ENCODE results near the gene TOP1. TPM values are rescaled to one million over a fixed set of nuclear protein-coding genes. Genes with fewer than 3 reads are reported as not detected.
A peak's percentile ranks its signal among the peaks of the same experiment; 100 is the strongest.

The TOP1 gene
- total and polyA plus RNA-seq, 9 of the 15 experiments (the other 6 are each of a cell fraction or from before 2014, with no cell fraction given): 26.4 to 127 (median 39.6) TPM

DNA sequence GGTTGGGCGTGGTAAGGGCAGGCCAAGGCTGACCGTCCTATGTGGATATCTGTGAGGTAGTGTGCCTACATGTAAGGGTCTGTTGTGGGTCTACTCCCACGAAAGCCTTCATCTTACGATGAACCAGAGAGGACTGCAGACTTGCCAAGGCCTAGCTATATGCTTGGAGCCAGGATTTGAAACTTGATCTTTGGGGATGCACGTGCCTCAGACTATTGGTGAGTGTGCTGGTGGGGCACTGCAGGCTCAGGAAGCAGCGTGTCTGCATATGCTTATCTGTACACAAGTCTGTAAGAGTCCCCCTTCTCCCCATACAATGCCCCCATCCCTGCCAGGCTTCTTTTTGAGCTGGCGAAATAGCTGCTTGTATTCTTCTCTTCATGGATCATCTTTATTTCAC is 126.6 kb downstream of the TOP1 start:
- ChIA-PET CTCF (ENCODE audit: low intra/inter-chr PET ratio) (no interaction called here), POLR2A (interaction anchor here (0.8 to 0.9 kb wide), 2 partner anchors 14 to 65 kb away, joined by 3 to 4 read pairs; no protein-coding TSS in a partner anchor)
- Histone ChIP-seq H3K4me2 (ENCODE audit: insufficient read depth, low read length) (no peak overlapping the region), H3K9me1 (ENCODE audit: control insufficient read depth, insufficient read depth, low read length) (peaks cover 13% of the 10 kb centered on the region), H3K4me1 (replicated peaks in 1 of 2; ENCODE audit: control insufficient read depth in 2 of 2, insufficient read depth in 2 of 2, low read length in 2 of 2) (peaks cover 4 to 23% of the 10 kb centered on the region in 2 experiments; a peak in 4 of 5 replicates), H3K4me3 (no peak overlapping the region), H3K9ac (ENCODE audit: insufficient read depth in 1 of 2, low read depth in 2 of 2, low read length in 2 of 2) (no peak overlapping the region), H3K27me3 (ENCODE audit: control insufficient read depth in 2 of 2, insufficient read depth in 2 of 2, low read length in 2 of 2) (no peaks in the 10 kb centered on the region), H3K36me3 (ENCODE audit: control insufficient read depth, insufficient read depth, low read length) (peaks cover 8% of the 10 kb centered on the region; the same call in 2 of the 3 replicates), H3K79me2 (ENCODE audit: control insufficient read depth, insufficient read depth, low read length) (peaks cover 35% of the 10 kb centered on the region), H4K20me1 (replicated peaks; ENCODE audit: control insufficient read depth, insufficient read depth, low read length) (peaks cover 75% of the 10 kb centered on the region), H3K27ac (ENCODE audit: extremely low read depth, low read depth, low read length) (no peak overlapping the region), H2AFZ (ENCODE audit: low read depth, low read length) (no peak overlapping the region), H3K9me3 (replicated peaks; ENCODE audit: control insufficient read depth, insufficient read depth, low read depth, low read length) (no peaks in the 10 kb centered on the region)
- intact Hi-C loops (cut with micrococcal nuclease) (no loop called here), in situ Hi-C loops (cut with MboI) (no loop called here)
- BruUV-seq (replicated peaks): no TSS peak
- no peak for FAIRE-seq
- no peak for ATAC-seq
- WGBS (ENCODE audit: insufficient coverage, low coverage, missing lambda C conversion rate): 84% methylated on average over 7 of the region's 7 CpGs
- no peak for TF ChIP-seq NCOA6 (IDR thresholded peaks at IDR 0.05)
- TF ChIP-seq, protein P1, sequence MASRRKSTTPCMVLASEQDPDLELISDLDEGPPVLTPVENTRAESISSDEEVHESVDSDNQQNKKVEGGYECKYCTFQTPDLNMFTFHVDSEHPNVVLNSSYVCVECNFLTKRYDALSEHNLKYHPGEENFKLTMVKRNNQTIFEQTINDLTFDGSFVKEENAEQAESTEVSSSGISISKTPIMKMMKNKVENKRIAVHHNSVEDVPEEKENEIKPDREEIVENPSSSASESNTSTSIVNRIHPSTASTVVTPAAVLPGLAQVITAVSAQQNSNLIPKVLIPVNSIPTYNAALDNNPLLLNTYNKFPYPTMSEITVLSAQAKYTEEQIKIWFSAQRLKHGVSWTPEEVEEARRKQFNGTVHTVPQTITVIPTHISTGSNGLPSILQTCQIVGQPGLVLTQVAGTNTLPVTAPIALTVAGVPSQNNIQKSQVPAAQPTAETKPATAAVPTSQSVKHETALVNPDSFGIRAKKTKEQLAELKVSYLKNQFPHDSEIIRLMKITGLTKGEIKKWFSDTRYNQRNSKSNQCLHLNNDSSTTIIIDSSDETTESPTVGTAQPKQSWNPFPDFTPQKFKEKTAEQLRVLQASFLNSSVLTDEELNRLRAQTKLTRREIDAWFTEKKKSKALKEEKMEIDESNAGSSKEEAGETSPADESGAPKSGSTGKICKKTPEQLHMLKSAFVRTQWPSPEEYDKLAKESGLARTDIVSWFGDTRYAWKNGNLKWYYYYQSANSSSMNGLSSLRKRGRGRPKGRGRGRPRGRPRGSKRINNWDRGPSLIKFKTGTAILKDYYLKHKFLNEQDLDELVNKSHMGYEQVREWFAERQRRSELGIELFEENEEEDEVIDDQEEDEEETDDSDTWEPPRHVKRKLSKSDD (conservative IDR thresholded peaks at IDR 0.05; ENCODE audit: low read length): no peak
- no peak for TF ChIP-seq RAD51 (IDR thresholded peaks at IDR 0.05; ENCODE audit: borderline replicate concordance, low read depth)
- TF ChIP-seq SMAD4 (CRISPR knock-in tag; conservative IDR thresholded peaks at IDR 0.05): no peak
- TF ChIP-seq C11orf30 (IDR thresholded peaks at IDR 0.05; ENCODE audit: low read depth): no peak
- 0 out of 2 replicates have a peak, but pooled peaks have one; percentile 39 for TF ChIP-seq BHLHE40 (IDR thresholded peaks at IDR 0.05; ENCODE audit: low read length)
- no peak for TF ChIP-seq ZFX (CRISPR knock-in tag; IDR thresholded peaks at IDR 0.05)
- no peak for DNase-seq (ENCODE audit: extremely low read depth in 1 of 4, low spot score in 3 of 4)
